HepG2 (cell line): ENCODE data around the gene NOX3. TPM values are rescaled to one million over a fixed set of nuclear protein-coding genes. Genes with fewer than 3 reads are reported as not detected.
A peak's percentile ranks its signal among the peaks of the same experiment; 100 is the strongest.

Experiments used
- CERS6 ChIP-seq: sonication (generic); formaldehyde crosslinking; IDR thresholded peaks from 2 replicates; pipeline ENCODE4 v1.5.0; 2020; ENCODE audit warnings: missing genetic modification reagents
- CSRNP1 ChIP-seq: sonication (generic); formaldehyde crosslinking; IDR thresholded peaks from 2 replicates; pipeline ENCODE4 v1.8.1; 2023; ENCODE audit warnings: mild to moderate bottlenecking, missing genetic modification reagents
- FOXO1 ChIP-seq: sonication (generic); formaldehyde crosslinking; IDR thresholded peaks from 2 replicates; pipeline ENCODE4 v1.4.0; 2020; ENCODE audit warnings: missing genetic modification reagents
- FOXP1 ChIP-seq, 2 experiments: fragments of 450-650 bp in 1 of 2; IDR thresholded peaks; 2 replicates each; pipeline ENCODE4 v1.6.1; 2017 to 2018; ENCODE audit warnings: antibody characterized with exemption in 1 of 2
- HINFP ChIP-seq: sonication (generic); formaldehyde crosslinking; IDR thresholded peaks from 2 replicates; pipeline ENCODE4 v1.4.0; 2020; ENCODE audit warnings: low read depth, mild to moderate bottlenecking, missing genetic modification reagents
- KDM6A ChIP-seq: IDR thresholded peaks from 2 replicates; pipeline ENCODE4 v1.6.1; 2016; ENCODE audit warnings: low read depth
- NRL ChIP-seq: sonication (generic); formaldehyde crosslinking; IDR thresholded peaks from 2 replicates; pipeline ENCODE4 v1.5.0; 2020; ENCODE audit warnings: missing genetic modification reagents, mild to moderate bottlenecking, moderate library complexity, borderline replicate concordance
- POGZ ChIP-seq: sonication (generic); formaldehyde crosslinking; IDR thresholded peaks from 2 replicates; pipeline ENCODE4 v1.4.0; 2020; ENCODE audit warnings: mild to moderate bottlenecking, missing genetic modification reagents
- RARA ChIP-seq: IDR thresholded peaks from 2 replicates; pipeline ENCODE4 v1.6.1; 2016; ENCODE audit warnings: missing genetic modification reagents, missing compliant biosample characterization
- RXRB ChIP-seq: IDR thresholded peaks from 2 replicates; pipeline ENCODE4 v1.6.1; 2016; ENCODE audit warnings: borderline replicate concordance, missing genetic modification reagents, missing compliant biosample characterization
- SALL2 ChIP-seq: sonication (generic); formaldehyde crosslinking; IDR thresholded peaks from 2 replicates; pipeline ENCODE4 v1.8.1; 2023; ENCODE audit warnings: mild to moderate bottlenecking, missing genetic modification reagents, inconsistent platforms
- SRY ChIP-seq: sonication (generic); formaldehyde crosslinking; IDR thresholded peaks from 2 replicates; pipeline ENCODE4 v1.8.0; 2022; ENCODE audit warnings: mild to moderate bottlenecking, missing genetic modification reagents
- YY1 ChIP-seq: IDR thresholded peaks from 2 replicates; pipeline ENCODE4 v1.6.1; 2011; ENCODE audit warnings: low read length, low read depth, moderate library complexity, mild to moderate bottlenecking; ENCODE audit not compliant: insufficient read depth, insufficient replicate concordance
- ZBTB43 ChIP-seq: sonication (generic); formaldehyde crosslinking; conservative IDR thresholded peaks from 2 replicates; pipeline ENCODE4 v1.4.0; 2020; ENCODE audit warnings: missing genetic modification reagents
- ZKSCAN8 ChIP-seq: IDR thresholded peaks from 2 replicates; pipeline ENCODE4 v1.6.1; 2016; ENCODE audit warnings: borderline replicate concordance, missing genetic modification reagents, missing compliant biosample characterization
- ZNF20 ChIP-seq: sonication (generic); formaldehyde crosslinking; IDR thresholded peaks from 2 replicates; pipeline ENCODE4 v1.4.0; 2020; ENCODE audit warnings: mild to moderate bottlenecking, moderate library complexity, missing genetic modification reagents
- ZNF232 ChIP-seq: sonication (generic); formaldehyde crosslinking; IDR thresholded peaks from 2 replicates; pipeline ENCODE4 v1.4.0; 2020; ENCODE audit warnings: missing genetic modification reagents, borderline replicate concordance
- ZNF256 ChIP-seq: sonication (generic); formaldehyde crosslinking; conservative IDR thresholded peaks from 2 replicates; pipeline ENCODE4 v1.4.0; 2020; ENCODE audit warnings: missing genetic modification reagents
- ZNF510 ChIP-seq: sonication (generic); formaldehyde crosslinking; IDR thresholded peaks from 2 replicates; pipeline ENCODE4 v1.4.0; 2020; ENCODE audit warnings: low read depth, mild to moderate bottlenecking, missing genetic modification reagents
- ZNF552 ChIP-seq: sonication (generic); formaldehyde crosslinking; IDR thresholded peaks from 2 replicates; pipeline ENCODE4 v1.9.0; 2022; ENCODE audit warnings: missing genetic modification reagents, mild to moderate bottlenecking, borderline replicate concordance
- ZNF800 ChIP-seq: sonication (generic); formaldehyde crosslinking; IDR thresholded peaks from 2 replicates; pipeline ENCODE4 v1.4.0; 2020; ENCODE audit warnings: missing genetic modification reagents
- ZNF883 ChIP-seq: sonication (generic); formaldehyde crosslinking; IDR thresholded peaks from 2 replicates; pipeline ENCODE4 v1.5.1; 2020; ENCODE audit warnings: mild to moderate bottlenecking, missing genetic modification reagents; ENCODE audit errors: not compliant biosample characterization
- polyA plus RNA-seq, 8 experiments: library from polyadenylated mRNA; depleted of rRNA in 3 of 8; stranded (reverse) in 7 of 8; unstranded in 1 of 8; fragments of >200 nt; fragmentation: Illumina TruSeq in 4 of 8; extraction: Trizol in 4 of 8; gene quantifications; 2 replicates each; pipeline versions ENCODE4 v1.2.1 to v1.2.3, GENCODE V29; 2011 to 2016; ENCODE audit warnings: low read depth in 4 of 8, missing spikeins in 1 of 8, mixed read lengths in 1 of 8; ENCODE audit not compliant: insufficient read depth in 1 of 8
- total RNA-seq, 5 experiments: library from RNA; depleted of rRNA; stranded (reverse); fragments of >200 nt; fragmentation: Illumina TruSeq; extraction: Trizol; gene quantifications; 2 replicates each; pipeline ENCODE4 v1.2.3, GENCODE V29; 2016; ENCODE audit warnings: low read depth in 1 of 5

NOX3 gene
- total and polyA plus RNA-seq, 2 of the 13 experiments (the other 11 are each of a cell fraction or from before 2014, with no cell fraction given), result 0.09 to 0.18 TPM

GRCh38 chr6:155414049-155414448 lies 41.6 kb downstream of the NOX3 start (continued):
- TF ChIP-seq SRY (CRISPR knock-in tag), result no peak
- peak; percentile 63; the same call in 1 of the 2 replicates for TF ChIP-seq KDM6A (CRISPR knock-in tag)
- peak; percentile 29; the same call in 1 of the 2 replicates for TF ChIP-seq RARA (CRISPR knock-in tag)
- no peak for TF ChIP-seq ZBTB43 (CRISPR knock-in tag)
- peak; percentile 58; the same call in 1 of the 2 replicates for TF ChIP-seq ZKSCAN8 (CRISPR knock-in tag)
- no peak for TF ChIP-seq FOXP1 (IDR thresholded peaks at IDR 0.05)
- TF ChIP-seq FOXP1 (CRISPR knock-in tag; IDR thresholded peaks at IDR 0.05), result peak; percentile 14; the same call in 1 of the 2 replicates
- no peak for TF ChIP-seq HINFP (CRISPR knock-in tag)
- no peak for TF ChIP-seq CERS6 (CRISPR knock-in tag)
- no peak for TF ChIP-seq ZNF800 (CRISPR knock-in tag)
- TF ChIP-seq CSRNP1 (CRISPR knock-in tag), result no peak
- peak; percentile 80 for TF ChIP-seq POGZ (CRISPR knock-in tag)
- no peak for TF ChIP-seq ZNF883
- 0 out of 2 replicates have a peak, but pooled peaks have one; percentile 30 for TF ChIP-seq RXRB (CRISPR knock-in tag)
- TF ChIP-seq ZNF232 (CRISPR knock-in tag), result no peak
- TF ChIP-seq FOXO1 (CRISPR knock-in tag), result 0 out of 2 replicates have a peak, but pooled peaks have one; percentile 22
- TF ChIP-seq ZNF510 (CRISPR knock-in tag), result no peak
- TF ChIP-seq NRL (CRISPR knock-in tag), result no peak
- no peak for TF ChIP-seq SALL2 (CRISPR knock-in tag)
- TF ChIP-seq ZNF256, result no peak
- peak; percentile 30 for TF ChIP-seq YY1
- no peak for TF ChIP-seq ZNF20 (CRISPR knock-in tag)
- no peak for TF ChIP-seq ZNF552 (CRISPR knock-in tag)
